ENCODE measurements around the gene SIDT2.
A peak's percentile ranks its signal among the peaks of the same experiment; 100 is the strongest.
"Not testable (repeated sequence)": the region's sequence is repeated elsewhere in the genome, so short reads cannot be mapped to it uniquely, and the experiment has no call there.

Gene SIDT2

DNA sequence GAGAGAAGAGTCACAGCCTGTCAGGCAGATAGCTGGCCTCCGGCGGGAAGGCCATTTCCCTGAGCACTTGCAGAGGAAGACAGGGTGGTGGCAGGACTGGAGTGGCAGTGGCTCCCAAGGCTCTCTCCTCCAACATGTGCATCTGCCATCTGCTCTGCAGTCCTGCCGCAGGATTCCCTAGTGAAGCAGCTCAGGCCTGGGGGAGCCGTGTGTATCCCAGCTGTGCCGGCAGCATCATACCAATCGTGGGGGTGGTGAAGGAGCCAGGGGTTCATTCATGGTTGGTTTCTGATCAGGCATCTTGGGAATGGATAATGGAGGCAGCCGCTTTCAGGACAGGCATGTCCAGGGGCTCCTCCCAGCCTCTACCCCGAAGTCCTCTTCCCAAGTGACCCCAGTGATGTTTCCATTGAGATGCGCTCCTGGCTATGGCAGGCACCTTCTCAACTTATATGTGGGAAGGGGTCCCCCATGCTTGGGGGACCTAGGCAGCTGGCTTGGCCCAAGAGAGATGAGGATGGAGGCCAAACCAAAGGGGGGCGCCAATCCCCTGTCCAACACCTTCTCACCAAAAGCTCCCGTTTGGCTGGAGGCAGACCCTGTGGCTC is 26.8 kb downstream of the SIDT2 start:
- no peak for DNase-seq

DNA sequence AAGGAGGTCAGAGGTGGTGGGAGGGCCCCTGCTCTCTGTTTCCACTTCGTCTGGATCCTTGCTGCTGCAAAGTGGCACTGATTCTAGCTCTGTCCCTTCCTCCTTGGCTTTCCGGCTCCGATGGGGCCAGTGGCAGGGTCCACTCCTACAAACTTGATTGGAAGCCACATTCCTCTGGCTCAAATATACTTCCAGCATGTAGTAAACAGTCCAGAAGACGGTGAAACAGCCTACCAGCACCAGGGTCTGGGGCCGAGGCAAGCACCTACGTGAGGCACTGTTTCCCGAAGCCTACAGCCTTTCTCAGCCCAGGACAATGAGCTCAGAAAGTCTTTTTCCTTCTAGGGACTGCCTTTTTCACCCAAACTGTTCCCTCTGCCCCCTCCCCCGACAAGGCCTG is 27.6 kb downstream of the SIDT2 start:
- DNase-seq, result not testable (repeated sequence)

DNA sequence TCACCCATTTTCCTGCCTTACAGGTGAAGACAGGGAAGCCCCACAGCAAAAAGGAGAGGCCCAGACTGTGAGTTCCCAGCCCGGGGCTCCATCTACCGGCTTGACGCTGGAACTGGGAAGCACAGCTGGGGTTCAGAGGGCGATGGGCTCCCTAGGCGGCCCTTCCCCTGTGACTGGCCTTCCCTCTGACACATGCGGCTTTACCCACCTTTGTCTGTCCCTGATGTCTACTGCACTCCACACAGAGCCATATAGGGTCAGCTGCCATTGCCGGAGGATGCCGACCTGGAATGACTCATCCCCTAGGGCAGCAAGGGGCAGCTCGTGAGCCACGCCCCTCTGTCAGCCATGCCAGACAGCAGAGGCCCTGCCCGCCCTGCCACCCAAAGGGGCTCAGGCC is 28.3 kb downstream of the SIDT2 start:
- DNase-seq, result not testable (repeated sequence)

DNA sequence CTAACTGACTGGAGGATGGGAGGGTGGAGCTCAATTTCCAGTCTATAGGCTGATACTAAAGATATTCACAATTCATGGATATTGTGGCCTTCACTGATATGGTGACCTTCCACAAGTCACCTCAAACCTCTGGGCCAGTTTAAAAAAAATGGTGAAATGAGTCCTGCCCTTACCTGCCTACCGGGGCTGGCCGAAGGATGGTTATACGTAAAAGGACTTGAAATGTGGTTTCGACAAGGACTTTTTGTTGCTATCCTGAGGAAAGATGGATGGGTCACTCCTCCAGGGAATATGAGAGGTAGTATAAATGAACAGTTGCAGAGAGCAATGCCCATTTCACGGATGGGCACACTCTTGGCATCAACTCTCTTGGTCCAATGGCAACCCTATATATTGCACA is 28.9 kb downstream of the SIDT2 start:
- DNase-seq, result not testable (repeated sequence)

- peak; percentile 42 for DNase-seq
Measured at GRCh38 chr11:117208710-117209109, 30.2 kb downstream of the SIDT2 start.

GRCh38 chr11:117209351-117210125 is 31.0 kb downstream of the SIDT2 start:
- DNase-seq, result peak; percentile 49

GRCh38 chr11:117210620-117211019 is 32.1 kb downstream of the SIDT2 start:
- no peak for DNase-seq

GRCh38 chr11:117212697-117213355 is 34.3 kb downstream of the SIDT2 start:
- no peak for DNase-seq

GRCh38 chr11:117214404-117215110 is 36.0 kb downstream of the SIDT2 start:
- DNase-seq, result no peak

DNA sequence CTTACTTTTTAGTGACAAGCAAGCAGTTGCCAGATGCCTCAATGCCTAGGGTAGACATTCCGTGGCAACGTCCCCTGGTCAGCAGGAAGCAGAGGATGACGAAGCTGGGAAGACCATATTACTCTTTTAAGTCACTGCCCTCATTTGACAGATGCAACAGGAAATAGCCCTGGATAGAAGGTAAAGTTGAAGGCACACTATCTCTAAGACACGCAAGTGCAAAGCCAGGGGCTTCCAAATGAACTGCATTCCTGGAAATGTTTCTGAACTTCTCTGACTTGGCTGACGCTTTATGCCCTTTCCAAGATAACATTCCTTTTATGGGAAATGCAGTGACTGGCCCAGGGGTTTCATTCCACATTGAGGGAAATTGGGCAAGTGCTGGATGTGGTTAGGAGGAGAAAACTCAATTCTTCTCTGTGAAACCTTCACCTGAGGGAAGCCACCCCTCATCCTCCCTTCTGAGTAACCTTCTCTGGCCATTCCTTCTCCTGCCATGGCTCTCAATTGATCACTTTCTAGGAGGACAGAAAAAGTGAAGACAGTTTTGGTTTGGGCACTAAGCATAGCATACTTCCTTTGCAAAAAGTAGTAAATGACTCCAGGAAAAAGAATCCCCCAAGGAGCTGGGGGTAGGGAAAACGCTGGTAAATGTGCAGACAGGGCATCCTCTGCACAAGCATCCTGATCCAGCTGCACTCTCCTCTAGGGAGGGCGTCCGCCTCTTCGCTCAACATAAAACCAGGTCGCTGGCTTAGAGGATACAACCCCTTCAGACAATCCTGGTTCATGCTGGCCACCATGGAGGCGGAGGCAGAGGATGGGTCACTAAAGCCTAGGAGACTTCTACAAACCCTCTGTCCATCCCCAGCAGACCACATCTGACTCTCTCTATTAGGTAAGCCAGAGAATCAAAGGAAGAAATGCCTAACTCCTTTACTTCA is 38.9 kb downstream of the SIDT2 start:
- DNase-seq, result peak; percentile 80

DNA sequence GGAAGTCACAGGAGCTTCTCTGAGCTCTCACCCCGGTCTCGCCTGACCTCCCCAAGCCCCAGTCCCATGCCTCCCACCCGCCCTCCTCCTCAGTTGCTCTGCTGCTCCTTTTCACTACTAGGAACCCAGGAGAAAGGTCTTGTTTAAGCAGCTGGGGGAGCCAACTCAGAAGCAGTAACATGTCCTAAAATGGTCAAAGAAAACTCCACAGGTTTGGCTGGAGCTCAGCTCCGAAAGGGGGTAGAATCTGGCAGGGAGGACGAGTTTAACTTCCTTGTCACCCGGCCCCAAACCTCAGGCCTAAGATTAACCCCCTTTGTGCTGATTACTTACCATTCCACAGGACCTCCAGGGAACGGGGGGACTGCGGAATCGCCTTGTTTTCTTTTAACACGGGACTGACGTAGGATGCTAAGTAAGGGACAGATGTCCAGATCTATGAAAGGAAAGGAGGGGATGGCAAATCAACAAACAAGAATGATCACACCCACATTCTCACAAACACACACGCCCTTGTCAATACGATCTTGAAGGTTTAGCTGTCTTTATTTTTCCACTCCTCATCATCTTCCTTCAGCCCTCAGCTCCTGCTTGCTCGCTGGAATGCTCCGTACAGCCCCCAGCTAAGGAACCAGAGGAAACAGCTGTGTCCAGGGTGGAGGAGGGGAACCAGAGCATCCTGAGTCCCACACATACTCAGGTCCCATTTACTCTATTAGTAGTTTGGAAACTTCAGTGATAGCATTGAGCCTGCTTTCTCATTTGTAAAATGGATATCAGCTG is 39.8 kb downstream of the SIDT2 start:
- peak; percentile 71 for DNase-seq

GRCh38 chr11:117219001-117219400 is 40.5 kb downstream of the SIDT2 start:
- DNase-seq, result no peak

DNA sequence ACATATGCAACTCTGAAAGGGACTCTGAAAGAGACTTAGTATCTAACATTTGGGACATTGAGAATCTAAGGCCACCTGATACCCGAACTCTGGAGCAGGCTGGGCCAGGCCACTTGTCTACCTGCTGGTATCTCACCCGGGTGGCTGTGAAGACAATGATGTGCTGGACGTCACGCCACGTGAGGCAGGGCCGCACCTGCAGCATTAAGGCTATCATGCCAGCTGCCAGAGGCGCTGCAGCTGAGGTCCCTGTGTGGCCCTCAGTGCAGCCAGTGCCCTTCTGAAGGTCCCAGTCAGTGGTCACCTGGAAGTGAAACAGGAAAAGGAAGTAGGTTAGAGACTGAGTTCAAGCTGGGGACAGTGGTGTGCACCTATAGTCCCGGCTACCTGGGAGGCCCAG is 40.9 kb downstream of the SIDT2 start:
- DNase-seq, result no peak

- no peak for DNase-seq
Measured at GRCh38 chr11:117219995-117220394, 41.5 kb downstream of the SIDT2 start.

GRCh38 chr11:117220568-117220967 is 42.0 kb downstream of the SIDT2 start:
- no peak for DNase-seq

DNA sequence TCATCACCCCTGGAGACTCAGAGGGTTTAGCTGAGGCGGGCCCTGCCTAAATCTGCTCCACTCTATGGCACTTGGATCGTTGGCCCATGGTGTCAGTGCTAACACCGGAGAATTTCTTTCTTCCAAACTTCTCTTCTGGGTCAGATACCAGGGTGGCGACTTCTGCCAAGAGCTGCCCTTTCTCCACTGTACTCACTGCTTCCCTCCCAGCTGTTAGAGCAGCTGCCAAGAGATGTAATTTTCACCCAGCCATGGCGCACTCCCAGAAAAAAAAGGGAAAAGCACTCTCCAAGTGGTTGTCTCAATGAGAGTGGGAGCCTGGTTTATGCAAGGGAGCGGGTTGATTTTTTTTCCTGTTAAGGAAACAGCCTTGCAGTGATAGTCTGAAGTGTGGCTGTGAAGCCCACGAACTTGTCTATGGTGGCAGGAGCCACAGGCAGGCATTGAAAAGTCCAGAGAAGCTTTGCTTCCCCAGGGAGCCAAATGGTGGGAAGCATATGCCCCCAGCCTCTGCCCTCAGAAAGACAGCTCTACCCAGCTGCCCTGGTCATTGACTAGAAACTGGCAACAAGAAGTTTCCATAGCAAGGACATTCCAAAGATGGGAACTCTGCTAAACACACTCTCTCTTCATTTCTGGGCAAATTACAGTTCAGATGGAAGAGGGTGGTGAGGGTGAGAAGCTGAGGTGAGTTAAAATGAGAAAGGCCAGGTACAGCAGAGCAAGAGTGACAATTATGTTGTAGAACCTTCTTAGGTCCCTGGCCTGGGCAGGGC is 42.6 kb downstream of the SIDT2 start:
- no peak for DNase-seq

DNA sequence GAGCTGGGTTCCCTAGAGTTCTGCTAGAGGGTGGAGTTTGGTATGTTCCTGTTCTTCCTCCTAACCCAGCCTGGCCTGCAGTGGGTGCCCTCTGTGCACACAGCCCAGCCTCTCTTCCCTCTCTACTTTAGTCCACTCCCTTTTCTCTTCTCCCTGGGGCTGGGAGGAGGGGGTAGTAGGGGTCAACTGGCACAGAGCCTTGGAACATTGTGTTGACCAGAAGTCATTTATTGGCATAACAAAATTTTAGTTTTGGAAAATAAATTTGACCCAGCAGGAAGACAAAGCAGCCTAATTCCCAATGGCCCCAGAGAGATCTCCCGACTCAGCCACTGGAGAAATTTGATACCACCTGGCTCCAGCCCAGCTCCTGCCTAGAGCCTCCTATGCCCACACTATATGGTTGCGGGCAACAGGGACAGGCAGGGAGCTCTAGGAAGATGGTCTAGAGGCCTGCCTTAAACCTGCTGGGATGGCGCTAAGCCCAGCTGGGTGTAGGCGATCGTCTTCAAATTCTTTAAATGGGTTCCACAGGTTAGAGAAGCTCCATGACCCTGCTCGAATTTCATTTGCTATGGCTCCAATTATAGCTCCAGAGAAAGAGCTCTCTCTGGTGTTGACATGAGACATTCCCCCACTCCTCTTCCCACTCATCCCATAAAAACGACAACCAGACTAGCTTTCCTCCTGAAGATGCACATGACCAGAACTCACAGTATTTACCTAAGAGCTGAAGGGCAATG is 43.4 kb downstream of the SIDT2 start:
- DNase-seq, result peak; percentile 58

DNA sequence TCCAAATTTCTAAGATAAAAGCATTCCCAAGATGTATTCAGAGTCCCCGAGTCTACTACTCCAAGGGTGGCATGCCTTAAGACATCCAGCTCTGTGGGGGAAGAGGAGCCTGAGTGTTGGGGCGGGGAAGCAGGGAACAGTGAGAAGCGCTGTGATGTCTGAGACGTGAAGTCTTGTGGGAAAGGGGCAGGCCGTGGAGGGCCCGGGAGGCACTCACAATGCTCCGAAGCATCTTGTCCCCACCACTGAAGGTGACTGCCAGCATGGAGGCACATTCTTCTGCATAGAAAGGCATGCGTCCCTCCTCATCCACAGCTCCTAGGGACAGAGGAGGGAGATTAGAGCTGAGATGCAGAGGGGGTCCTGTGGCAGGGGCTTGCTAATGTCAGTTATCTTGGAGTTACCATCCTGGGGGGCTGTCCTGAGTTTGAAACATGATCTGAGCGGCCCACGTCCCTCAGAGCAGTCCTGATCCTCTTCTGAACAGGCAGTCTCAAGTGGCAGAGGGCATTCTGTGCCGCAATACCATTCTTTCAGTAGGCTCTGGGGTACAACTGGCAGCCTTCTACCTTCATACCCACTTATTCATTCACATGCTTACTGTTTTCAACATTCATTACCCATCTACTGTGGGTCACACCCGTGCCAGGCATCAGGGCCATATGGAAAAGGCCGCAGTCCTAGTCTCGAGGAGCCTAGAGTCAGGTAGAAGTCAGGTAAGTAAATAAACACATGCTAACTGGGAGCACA is 44.6 kb downstream of the SIDT2 start:
- DNase-seq, result no peak
